Ishikawa (cell line): ENCODE results near the gene FCHSD2.

Experiments used
- CEBPB ChIP-seq: IDR thresholded peaks from 2 replicates; pipeline ENCODE4 v1.6.1; 2012
- EGR1 ChIP-seq: IDR thresholded peaks from 2 replicates; pipeline ENCODE4 v1.6.1; 2012
- EP300 ChIP-seq: IDR thresholded peaks from 2 replicates; pipeline ENCODE4 v1.6.1; 2012; ENCODE audit warnings: borderline replicate concordance
- TAF1 ChIP-seq: IDR thresholded peaks from 2 replicates; pipeline ENCODE4 v1.6.1; 2012; ENCODE audit warnings: low read depth, mild to moderate bottlenecking
- TEAD4 ChIP-seq: IDR thresholded peaks from 2 replicates; pipeline ENCODE4 v1.6.1; 2012
- YY1 ChIP-seq: IDR thresholded peaks from 2 replicates; pipeline ENCODE4 v1.6.1; 2012; ENCODE audit warnings: low read depth

- TF ChIP-seq TAF1 (no peak), TEAD4 (no peak), EGR1 (no peak), CEBPB (no peak), YY1 (no peak), EP300 (no peak)
These were observed 22.9 kb upstream of the FCHSD2 start for GRCh38 chr11:73164803-73165540.
